Measurements from ENCODE around the gene ZNF800. TPM values are rescaled to one million over a fixed set of nuclear protein-coding genes. Genes with fewer than 3 reads are reported as not detected.

Gene ZNF800
- total and polyA plus RNA-seq, 10 donors, result 8.8 to 54.0 (median 41.1) TPM

- peaks cover 1 to 46% (median 26%) of the 10 kb centered on the region in 6 donors for H3K4me1 ChIP-seq
- no peak overlapping the region for H3K4me3 ChIP-seq
- H3K36me3 ChIP-seq, result no peaks in the 10 kb centered on the region
- WGBS, 5 donors, result 46 to 74% (median 48%) methylated on average over 2 of the region's 2 CpGs
- no peak for TF ChIP-seq POLR2A (IDR thresholded peaks at IDR 0.05)
- TF ChIP-seq CTCF (IDR thresholded peaks at IDR 0.05 in 8 of 11, conservative IDR thresholded peaks at IDR 0.05 in 3 of 11), result no peak
- no peak for TF ChIP-seq POLR2AphosphoS5 (IDR thresholded peaks at IDR 0.05)
- no peak overlapping the region for H3K27ac ChIP-seq
- intact Hi-C loops (cut with DNase I; ENCODE audit: low total_unique reads), result no loop called here
- H3K27me3 ChIP-seq (replicated peaks in 1 of 7), result no peaks in the 10 kb centered on the region
- no peaks in the 10 kb centered on the region for H3K9me3 ChIP-seq
- no peak for DNase-seq
Observed at GRCh38 chr7:127418459-127418858, 26.0 kb upstream of the ZNF800 start.

GRCh38 chr7:127417346-127417745 lies 24.8 kb upstream of the ZNF800 start:
- no peak for DNase-seq
- Histone ChIP-seq H3K27ac (peak overlapping the region in 7 of 8 donors; percentile 7 to 70 (median 57)), H3K27me3 (replicated peaks in 1 of 7) (no peaks in the 10 kb centered on the region), H3K9me3 (no peaks in the 10 kb centered on the region), H3K4me1 (peaks cover 3 to 57% (median 32%) of the 10 kb centered on the region in 6 donors), H3K4me3 (peak overlapping the region in 1 of 8 donors; percentile 2), H3K36me3 (no peaks in the 10 kb centered on the region)
- 51 to 69% (median 68%) methylated on average over 4 of the region's 4 CpGs for WGBS, 5 donors
- intact Hi-C loops (cut with DNase I; ENCODE audit: low total_unique reads), result no loop called here
- TF ChIP-seq POLR2A (IDR thresholded peaks at IDR 0.05) (no peak), CTCF (IDR thresholded peaks at IDR 0.05 in 8 of 11, conservative IDR thresholded peaks at IDR 0.05 in 3 of 11) (no peak), POLR2AphosphoS5 (IDR thresholded peaks at IDR 0.05) (no peak)

- Histone ChIP-seq H3K36me3 (no peaks in the 10 kb centered on the region), H3K27me3 (replicated peaks in 1 of 7) (no peaks in the 10 kb centered on the region), H3K27ac (peak overlapping the region in 7 of 8 donors; percentile 11 to 85 (median 77)), H3K4me3 (no peak overlapping the region), H3K9me3 (no peaks in the 10 kb centered on the region), H3K4me1 (peaks cover 3 to 66% (median 32%) of the 10 kb centered on the region in 6 donors)
- intact Hi-C loops (cut with DNase I; ENCODE audit: low total_unique reads), result no loop called here
- peak; percentile 79 for DNase-seq
- WGBS, 5 donors, result 73 to 97% (median 92%) methylated on average over 4 of the region's 4 CpGs
- no peak for TF ChIP-seq POLR2AphosphoS5 (IDR thresholded peaks at IDR 0.05)
- TF ChIP-seq POLR2A (IDR thresholded peaks at IDR 0.05), result no peak
- no peak for TF ChIP-seq CTCF (IDR thresholded peaks at IDR 0.05 in 8 of 11, conservative IDR thresholded peaks at IDR 0.05 in 3 of 11)
Observed at GRCh38 chr7:127415060-127415742, 22.7 kb upstream of the ZNF800 start.

GRCh38 chr7:127413962-127414361 lies 21.5 kb upstream of the ZNF800 start:
- peak overlapping the region in 7 of 8 donors; percentile 39 to 85 (median 77) for H3K27ac ChIP-seq
- TF ChIP-seq CTCF (IDR thresholded peaks at IDR 0.05 in 8 of 11, conservative IDR thresholded peaks at IDR 0.05 in 3 of 11), result no peak
- TF ChIP-seq POLR2AphosphoS5 (IDR thresholded peaks at IDR 0.05), result no peak
- no peak for TF ChIP-seq POLR2A (IDR thresholded peaks at IDR 0.05)

More at GRCh38 chr7:127413962-127414361, 21.5 kb upstream of the ZNF800 start:
- Histone ChIP-seq H3K36me3 (no peaks in the 10 kb centered on the region), H3K27me3 (replicated peaks in 1 of 7) (no peaks in the 10 kb centered on the region), H3K9me3 (no peaks in the 10 kb centered on the region), H3K4me1 (peaks cover 3 to 66% (median 32%) of the 10 kb centered on the region in 6 donors), H3K4me3 (no peak overlapping the region)
- DNase-seq, result no peak
- 20 to 38% (median 36%) methylated on average over 2 of the region's 2 CpGs for WGBS, 5 donors
- intact Hi-C loops (cut with DNase I; ENCODE audit: low total_unique reads), result no loop called here

All from spleen (tissue), 11 donors.